HG02571 (cell line): ENCODE measurements around the gene DSP.

ENCODE experiments used
- ATAC-seq: cut with Tn5 transposase; IDR thresholded peaks from one replicate; pipeline ENCODE4 v1.9.1; 2021; ENCODE audit warnings: mild to moderate bottlenecking, moderate library complexity; ENCODE audit not compliant: unreplicated experiment

DSP gene

GRCh38 chr6:7590918-7591302, 49.4 kb downstream of the DSP start:
- ATAC-seq = no peak

GRCh38 chr6:7591770-7592169, 50.3 kb downstream of the DSP start:
- ATAC-seq = no peak

- ATAC-seq = no peak
These were observed 51.8 kb downstream of the DSP start for GRCh38 chr6:7593229-7593628.

GRCh38 chr6:7594579-7595125, 53.2 kb downstream of the DSP start:
- ATAC-seq = no peak

- ATAC-seq = no peak
These were observed 62.5 kb downstream of the DSP start for GRCh38 chr6:7604003-7604402.

GRCh38 chr6:7604506-7604905, 63.0 kb downstream of the DSP start:
- no peak for ATAC-seq

GRCh38 chr6:7615611-7616383, 74.3 kb downstream of the DSP start:
- ATAC-seq = no peak

- ATAC-seq = peak; percentile 59
These were observed 76.6 kb downstream of the DSP start for GRCh38 chr6:7617801-7618764.

GRCh38 chr6:7621761-7622160, 80.3 kb downstream of the DSP start:
- ATAC-seq = no peak

GRCh38 chr6:7624796-7625710, 83.6 kb downstream of the DSP start:
- ATAC-seq = no peak

- ATAC-seq = no peak
These were observed 87.0 kb downstream of the DSP start for GRCh38 chr6:7628479-7628878.

- no peak for ATAC-seq
These were observed 87.4 kb downstream of the DSP start for GRCh38 chr6:7628909-7629308.

- no peak for ATAC-seq
These were observed 87.8 kb downstream of the DSP start for GRCh38 chr6:7629321-7629720.

GRCh38 chr6:7630792-7631191, 89.3 kb downstream of the DSP start:
- no peak for ATAC-seq

GRCh38 chr6:7631466-7631865, 90.0 kb downstream of the DSP start:
- no peak for ATAC-seq

GRCh38 chr6:7632501-7633290, 91.2 kb downstream of the DSP start:
- no peak for ATAC-seq

GRCh38 chr6:7633361-7633760, 91.9 kb downstream of the DSP start:
- no peak for ATAC-seq

- no peak for ATAC-seq
These were observed 94.7 kb downstream of the DSP start for GRCh38 chr6:7636151-7636550.
